ENCODE data around the gene ZCCHC7.
"Not testable (repeated sequence)": the region's sequence is repeated elsewhere in the genome, so short reads cannot be mapped to it uniquely, and the experiment has no call there.

ZCCHC7 gene

GRCh38 chr9:37121881-37122280 lies 1.5 kb downstream of the ZCCHC7 start:
- no peak for FAIRE-seq

GRCh38 chr9:37126214-37126788 lies 5.9 kb downstream of the ZCCHC7 start:
- no peak for FAIRE-seq

- FAIRE-seq, result no peak
Measured at GRCh38 chr9:37127018-37127417, 6.6 kb downstream of the ZCCHC7 start.

GRCh38 chr9:37128051-37128450 lies 7.7 kb downstream of the ZCCHC7 start:
- FAIRE-seq, result no peak

GRCh38 chr9:37134166-37134565 lies 13.8 kb downstream of the ZCCHC7 start:
- FAIRE-seq, result no peak

GRCh38 chr9:37141015-37141414 lies 20.6 kb downstream of the ZCCHC7 start:
- no peak for FAIRE-seq

- no peak for FAIRE-seq
Measured at GRCh38 chr9:37144762-37145161, 24.4 kb downstream of the ZCCHC7 start.

- FAIRE-seq, result no peak
Measured at GRCh38 chr9:37146410-37146809, 26.0 kb downstream of the ZCCHC7 start.

GRCh38 chr9:37148181-37148580 lies 27.8 kb downstream of the ZCCHC7 start:
- no peak for FAIRE-seq

GRCh38 chr9:37149666-37150308 lies 29.4 kb downstream of the ZCCHC7 start:
- FAIRE-seq, result no peak

GRCh38 chr9:37150415-37150814 lies 30.0 kb downstream of the ZCCHC7 start:
- no peak for FAIRE-seq

- FAIRE-seq, result no peak
Measured at GRCh38 chr9:37151812-37152211, 31.4 kb downstream of the ZCCHC7 start.

GRCh38 chr9:37152365-37152764 lies 32.0 kb downstream of the ZCCHC7 start:
- no peak for FAIRE-seq

- no peak for FAIRE-seq
Measured at GRCh38 chr9:37155601-37156000, 35.2 kb downstream of the ZCCHC7 start.

- no peak for FAIRE-seq
Measured at GRCh38 chr9:37156205-37156604, 35.8 kb downstream of the ZCCHC7 start.

GRCh38 chr9:37156781-37157356 lies 36.5 kb downstream of the ZCCHC7 start:
- peak; percentile 15 for FAIRE-seq

- FAIRE-seq, result no peak
Measured at GRCh38 chr9:37157726-37158377, 37.5 kb downstream of the ZCCHC7 start.

- no peak for FAIRE-seq
Measured at GRCh38 chr9:37163299-37163698, 42.9 kb downstream of the ZCCHC7 start.

GRCh38 chr9:37164335-37164734 lies 44.0 kb downstream of the ZCCHC7 start:
- FAIRE-seq, result not testable (repeated sequence)

- FAIRE-seq, result no peak
Measured at GRCh38 chr9:37165644-37166043, 45.3 kb downstream of the ZCCHC7 start.

- FAIRE-seq, result no peak
Measured at GRCh38 chr9:37167456-37168047, 47.2 kb downstream of the ZCCHC7 start.

- no peak for FAIRE-seq
Measured at GRCh38 chr9:37172557-37172956, 52.2 kb downstream of the ZCCHC7 start.

- no peak for FAIRE-seq
Measured at GRCh38 chr9:37174247-37174646, 53.9 kb downstream of the ZCCHC7 start.

GRCh38 chr9:37178742-37179141 lies 58.4 kb downstream of the ZCCHC7 start:
- FAIRE-seq, result no peak
